Natural killer cell (primary cell): ENCODE results near the gene CENPB. TPM values are rescaled to one million over a fixed set of nuclear protein-coding genes. Genes with fewer than 3 reads are reported as not detected.

Experiments
- ATAC-seq, 3 donors: fragments of 150-1000 bp in 2 of 3; fragments of 200-7000 bp in 1 of 3; cut with Tn5 transposase; 1 replicate in 1 of 3; 2 replicates in 2 of 3; pipeline ENCODE4 v1.10.0; 2021; ENCODE audit warnings: mild to moderate bottlenecking in 2 of 3, moderate library complexity in 2 of 3
- DNase-seq, 2 donors: peaks; one replicate each; pipeline versions ENCODE4 v3.0.0 to v3.0.0-alpha.2; 2013 to 2021; ENCODE audit warnings: mixed read lengths in 1 of 2
- H3K27ac ChIP-seq: one replicate; pipeline ENCODE4 v1.5.1; 2013; ENCODE audit warnings: mild to moderate bottlenecking, low read length
- H3K27me3 ChIP-seq: one replicate; pipeline ENCODE4 v1.6.1; 2013; ENCODE audit warnings: low read length; ENCODE audit not compliant: control insufficient read depth, insufficient read depth
- H3K36me3 ChIP-seq: one replicate; pipeline ENCODE4 v1.6.1; 2013; ENCODE audit warnings: low read length; ENCODE audit not compliant: control insufficient read depth, insufficient read depth
- H3K4me1 ChIP-seq: one replicate; pipeline ENCODE4 v1.6.1; 2013; ENCODE audit warnings: low read length; ENCODE audit not compliant: control insufficient read depth, insufficient read depth
- H3K4me3 ChIP-seq: one replicate; pipeline ENCODE4 v1.5.1; 2013; ENCODE audit warnings: low read length
- H3K9me3 ChIP-seq: one replicate; pipeline ENCODE4 v1.6.1; 2013; ENCODE audit warnings: low read length; ENCODE audit not compliant: control insufficient read depth, insufficient read depth
- H3K27ac Mint-ChIP-seq, 2 donors: one replicate each; pipeline ENCODE4 v1.8.0; 2022; ENCODE audit warnings: mild to moderate bottlenecking in 2 of 2, mixed read lengths in 2 of 2, moderate library complexity in 1 of 2
- H3K27me3 Mint-ChIP-seq, 2 donors: one replicate each; pipeline ENCODE4 v1.8.0; 2022; ENCODE audit warnings: low read depth in 2 of 2, mixed read lengths in 2 of 2
- H3K36me3 Mint-ChIP-seq: one replicate; pipeline ENCODE4 v1.8.0; 2022; ENCODE audit warnings: mixed read lengths
- H3K4me1 Mint-ChIP-seq, 2 donors: one replicate each; pipeline ENCODE4 v1.8.0; 2022; ENCODE audit warnings: mixed read lengths in 2 of 2
- H3K4me3 Mint-ChIP-seq: one replicate; pipeline ENCODE4 v1.8.0; 2022; ENCODE audit warnings: mild to moderate bottlenecking, moderate library complexity, mixed read lengths
- H3K9me3 Mint-ChIP-seq, 2 donors: one replicate each; pipeline ENCODE4 v1.8.0; 2022; ENCODE audit warnings: mixed read lengths in 2 of 2
- CTCF ChIP-seq: fragments of 200-600 bp; IDR thresholded peaks from one replicate; pipeline ENCODE4 v1.8.0; 2022; ENCODE audit warnings: antibody characterized with exemption
- WGBS: methylation state at CpG from one replicate; pipeline ENCODE4 v1.1.7; 2013; ENCODE audit warnings: missing lambda C conversion rate; ENCODE audit not compliant: insufficient coverage; 5-methylcytosine and 5-hydroxymethylcytosine counted together
- intact Hi-C: fragments of 100-400 bp; cut with micrococcal nuclease; formaldehyde crosslinking; loops from one replicate; pipeline ENCODE4 v1.14.2; 2022
- total RNA-seq, 4 donors: library from RNA; stranded (reverse); fragments of 120-200 nt in 1 of 4; gene quantifications; one replicate each; pipeline versions ENCODE4 v1.2.3 to v1.2.4, GENCODE V29; 2013 to 2022

Gene CENPB
- total RNA-seq, 3 donors from 2014 or later (not counting 1 experiment from before 2014, with no cell fraction given): 46.7 to 62.6 (median 55.4) TPM

GRCh38 chr20:3744037-3744436 is 42.5 kb downstream of the CENPB start:
- Mint-ChIP-seq H3K27me3 (no peaks in the 10 kb centered on the region), H3K9me3 (no peaks in the 10 kb centered on the region), H3K4me3 (no peak overlapping the region), H3K4me1 (peaks cover 4 to 17% of the 10 kb centered on the region in 2 donors), H3K27ac (no peak overlapping the region), H3K36me3 (no peaks in the 10 kb centered on the region)
- H3K9me3 ChIP-seq: no peaks in the 10 kb centered on the region
- WGBS: 85% methylated on average over 1 of the region's 1 CpG
- no peak for ATAC-seq
- no peaks in the 10 kb centered on the region for H3K27me3 ChIP-seq
- no peak overlapping the region for H3K4me3 ChIP-seq
- TF ChIP-seq CTCF: no peak
- H3K36me3 ChIP-seq: no peaks in the 10 kb centered on the region
- peaks cover 11% of the 10 kb centered on the region for H3K4me1 ChIP-seq
- DNase-seq: no peak
- no peak overlapping the region for H3K27ac ChIP-seq
- intact Hi-C loops: no loop called here

- no peaks in the 10 kb centered on the region for H3K9me3 ChIP-seq
- WGBS: 100% methylated on average over 1 of the region's 2 CpGs
- intact Hi-C loops: no loop called here
- DNase-seq (no peak), ATAC-seq (no peak)
- H3K4me1 ChIP-seq: peaks cover 11% of the 10 kb centered on the region
- no peaks in the 10 kb centered on the region for H3K36me3 Mint-ChIP-seq
- H3K27ac ChIP-seq: no peak overlapping the region
- H3K36me3 ChIP-seq: no peaks in the 10 kb centered on the region
- H3K27me3 Mint-ChIP-seq: no peaks in the 10 kb centered on the region
- no peak overlapping the region for H3K27ac Mint-ChIP-seq
- peaks cover 4 to 17% of the 10 kb centered on the region in 2 donors for H3K4me1 Mint-ChIP-seq
- TF ChIP-seq CTCF: no peak
- H3K4me3 ChIP-seq: no peak overlapping the region
- H3K27me3 ChIP-seq: no peaks in the 10 kb centered on the region
- no peaks in the 10 kb centered on the region for H3K9me3 Mint-ChIP-seq
- H3K4me3 Mint-ChIP-seq: no peak overlapping the region
Measured at GRCh38 chr20:3743251-3743650, 43.3 kb downstream of the CENPB start.

- intact Hi-C loops: no loop called here
- Histone ChIP-seq H3K4me1 (peaks cover 11% of the 10 kb centered on the region), H3K4me3 (no peak overlapping the region), H3K27me3 (no peaks in the 10 kb centered on the region), H3K27ac (no peak overlapping the region), H3K9me3 (no peaks in the 10 kb centered on the region), H3K36me3 (no peaks in the 10 kb centered on the region)
- no peaks in the 10 kb centered on the region for H3K9me3 Mint-ChIP-seq
- no peaks in the 10 kb centered on the region for H3K27me3 Mint-ChIP-seq
- no peaks in the 10 kb centered on the region for H3K36me3 Mint-ChIP-seq
- DNase-seq (no peak), ATAC-seq (no peak)
- no peak for TF ChIP-seq CTCF
- WGBS: 83% methylated on average over 7 of the region's 7 CpGs
- H3K4me1 Mint-ChIP-seq: peaks cover 4 to 17% of the 10 kb centered on the region in 2 donors
- no peak overlapping the region for H3K4me3 Mint-ChIP-seq
- no peak overlapping the region for H3K27ac Mint-ChIP-seq
Measured at GRCh38 chr20:3741836-3742458, 44.6 kb downstream of the CENPB start.
